ENCODE measurements around the gene STK32C.

STK32C gene

DNA sequence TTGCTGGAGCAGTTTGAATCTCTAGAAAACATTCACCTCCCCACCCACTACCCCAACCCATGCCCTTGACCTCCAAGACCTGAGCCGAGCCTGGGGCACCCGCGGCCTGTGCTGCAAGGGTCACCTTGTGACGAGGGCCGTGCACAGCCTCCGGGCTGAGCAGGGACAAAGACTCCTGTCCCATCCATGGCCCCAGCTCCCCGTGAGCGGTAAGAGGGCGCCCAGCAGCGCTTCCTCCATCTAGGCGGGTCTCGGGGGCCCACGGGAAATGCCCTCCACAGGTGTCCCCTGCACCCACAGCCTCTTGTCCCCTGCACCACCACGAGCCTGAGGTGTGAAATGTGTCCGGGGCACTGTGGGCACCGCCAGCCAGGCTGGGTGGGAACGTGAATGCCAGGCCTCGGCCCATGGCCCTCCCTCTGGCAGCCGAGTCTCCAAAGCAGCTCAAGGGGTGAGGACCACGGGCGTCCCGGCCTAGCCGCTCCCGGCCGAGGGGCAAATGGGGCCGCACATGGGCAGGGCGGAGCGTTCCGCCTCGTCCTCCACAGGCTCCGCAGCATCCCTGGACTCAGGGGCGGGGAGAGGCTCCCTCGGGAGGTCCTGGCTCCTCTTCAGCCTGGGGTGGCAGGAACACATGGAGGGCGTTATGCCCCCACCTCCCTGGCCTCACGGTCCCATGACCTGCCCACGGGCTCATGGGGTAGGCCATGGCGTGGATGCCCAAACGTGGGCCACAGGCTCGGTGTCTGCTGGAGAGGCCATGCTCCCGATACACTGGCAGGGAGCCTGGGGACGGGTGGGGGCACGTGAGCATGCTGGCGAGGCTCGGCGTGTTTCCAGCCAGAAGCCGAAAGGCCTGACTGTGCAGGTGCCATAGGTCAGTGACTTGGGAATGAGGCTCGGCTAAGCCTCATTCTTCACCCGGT lies 100.0 kb downstream of the STK32C start:
- no peak overlapping the region for H3K4me3 ChIP-seq (ENCODE audit: low read depth, low read length)
- no peak for DNase-seq (ENCODE audit: low read depth)
- TF ChIP-seq, protein P1, sequence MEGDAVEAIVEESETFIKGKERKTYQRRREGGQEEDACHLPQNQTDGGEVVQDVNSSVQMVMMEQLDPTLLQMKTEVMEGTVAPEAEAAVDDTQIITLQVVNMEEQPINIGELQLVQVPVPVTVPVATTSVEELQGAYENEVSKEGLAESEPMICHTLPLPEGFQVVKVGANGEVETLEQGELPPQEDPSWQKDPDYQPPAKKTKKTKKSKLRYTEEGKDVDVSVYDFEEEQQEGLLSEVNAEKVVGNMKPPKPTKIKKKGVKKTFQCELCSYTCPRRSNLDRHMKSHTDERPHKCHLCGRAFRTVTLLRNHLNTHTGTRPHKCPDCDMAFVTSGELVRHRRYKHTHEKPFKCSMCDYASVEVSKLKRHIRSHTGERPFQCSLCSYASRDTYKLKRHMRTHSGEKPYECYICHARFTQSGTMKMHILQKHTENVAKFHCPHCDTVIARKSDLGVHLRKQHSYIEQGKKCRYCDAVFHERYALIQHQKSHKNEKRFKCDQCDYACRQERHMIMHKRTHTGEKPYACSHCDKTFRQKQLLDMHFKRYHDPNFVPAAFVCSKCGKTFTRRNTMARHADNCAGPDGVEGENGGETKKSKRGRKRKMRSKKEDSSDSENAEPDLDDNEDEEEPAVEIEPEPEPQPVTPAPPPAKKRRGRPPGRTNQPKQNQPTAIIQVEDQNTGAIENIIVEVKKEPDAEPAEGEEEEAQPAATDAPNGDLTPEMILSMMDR (conservative IDR thresholded peaks at IDR 0.05; ENCODE audit: low read depth, low read length), result no peak

DNA sequence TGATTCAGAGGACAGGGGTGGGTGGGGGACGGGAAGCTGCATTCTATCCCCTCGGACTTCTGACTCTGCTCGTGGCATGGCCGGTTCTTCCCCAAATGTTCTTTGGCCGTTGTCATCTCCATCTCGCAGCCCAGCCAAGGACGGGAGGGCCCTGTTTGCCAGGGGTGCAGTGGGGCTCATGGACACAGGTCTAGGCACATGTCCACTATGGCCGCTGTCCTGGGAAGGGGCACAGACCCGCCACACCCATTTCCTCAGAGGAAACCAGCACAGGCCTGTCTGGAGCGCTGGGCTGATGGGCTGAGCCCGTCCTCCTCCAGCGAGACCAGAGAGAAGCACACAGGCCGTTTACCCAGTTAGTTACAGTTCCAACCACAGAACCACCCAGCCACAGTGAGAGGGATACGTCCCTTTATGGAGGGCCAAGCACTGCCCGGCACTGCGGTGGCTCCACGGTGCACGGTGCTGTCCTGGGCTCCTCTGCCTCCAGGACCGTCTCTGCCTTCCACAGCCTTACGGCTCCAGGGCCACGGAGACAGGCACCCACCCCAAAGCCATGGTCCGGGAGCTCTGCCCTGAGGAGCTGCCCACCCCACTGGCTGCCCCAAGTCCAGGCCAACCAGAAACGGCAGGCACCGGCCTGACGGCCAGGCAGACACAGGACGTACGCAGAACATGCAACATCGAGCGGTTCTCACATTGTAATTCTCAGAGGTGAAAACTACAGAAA lies 100.8 kb downstream of the STK32C start:
- TF ChIP-seq, protein P1 (conservative IDR thresholded peaks at IDR 0.05; ENCODE audit: low read depth, low read length), result no peak
- H3K4me3 ChIP-seq (ENCODE audit: low read depth, low read length), result no peak overlapping the region
- DNase-seq (ENCODE audit: low read depth), result no peak

DNA sequence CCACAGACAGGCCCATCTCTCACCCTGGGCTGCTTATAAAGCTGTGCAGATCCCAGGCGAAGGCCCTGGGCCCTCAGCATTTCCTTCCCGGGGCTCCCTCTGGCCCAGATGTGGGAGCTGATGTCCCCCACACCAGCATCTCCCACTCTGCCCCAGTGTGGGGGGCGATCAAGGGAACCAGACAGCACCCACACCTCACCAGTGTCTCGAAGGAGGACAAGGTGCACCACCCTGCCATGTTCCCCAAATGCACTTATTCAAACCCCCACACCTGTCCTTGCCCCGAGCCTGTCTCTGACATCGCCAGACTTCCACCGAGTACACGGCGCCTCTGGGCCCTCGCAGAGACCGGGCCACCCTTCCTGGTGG lies 101.4 kb downstream of the STK32C start:
- no peak overlapping the region for H3K4me3 ChIP-seq (ENCODE audit: low read depth, low read length)
- DNase-seq (ENCODE audit: low read depth), result no peak
- TF ChIP-seq, protein P1 (conservative IDR thresholded peaks at IDR 0.05; ENCODE audit: low read depth, low read length), result no peak

DNA sequence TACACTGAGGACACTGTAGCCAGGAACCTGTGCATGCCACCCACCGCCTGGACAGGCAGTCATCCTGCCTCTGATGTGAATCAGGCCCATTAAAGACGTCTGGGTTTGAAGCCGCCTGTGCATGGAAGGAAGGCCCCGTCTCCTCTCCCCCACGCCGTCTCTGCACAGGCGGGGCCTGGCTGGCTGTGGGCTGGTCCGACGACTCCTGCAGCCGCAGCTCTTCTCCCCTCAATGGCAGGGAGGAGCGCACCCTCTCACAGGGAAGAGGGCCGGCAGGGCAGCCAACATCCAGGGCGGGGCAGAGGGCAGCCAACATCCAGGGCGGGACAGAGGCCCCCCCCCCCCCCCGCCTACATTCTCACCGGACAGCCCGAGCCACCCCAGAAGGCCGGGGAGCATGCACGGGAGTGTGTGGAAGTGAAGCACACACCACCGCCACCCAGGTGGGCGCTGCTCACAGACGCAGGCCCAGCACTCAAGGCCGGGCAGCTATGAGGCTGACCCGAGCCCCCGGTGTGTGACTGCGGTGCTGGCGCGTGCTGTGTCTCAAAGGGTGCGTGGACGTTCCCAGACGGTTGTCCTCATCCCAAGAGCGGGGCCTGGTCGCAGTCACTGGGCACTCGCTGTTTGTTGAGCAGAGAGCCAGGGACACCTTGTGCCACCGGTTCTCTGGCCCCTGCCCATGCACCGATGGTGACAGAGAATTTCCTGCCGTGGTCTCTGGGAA lies 101.9 kb downstream of the STK32C start:
- no peak overlapping the region for H3K4me3 ChIP-seq (ENCODE audit: low read depth, low read length)
- TF ChIP-seq, protein P1 (conservative IDR thresholded peaks at IDR 0.05; ENCODE audit: low read depth, low read length), result no peak
- no peak for DNase-seq (ENCODE audit: low read depth)

DNA sequence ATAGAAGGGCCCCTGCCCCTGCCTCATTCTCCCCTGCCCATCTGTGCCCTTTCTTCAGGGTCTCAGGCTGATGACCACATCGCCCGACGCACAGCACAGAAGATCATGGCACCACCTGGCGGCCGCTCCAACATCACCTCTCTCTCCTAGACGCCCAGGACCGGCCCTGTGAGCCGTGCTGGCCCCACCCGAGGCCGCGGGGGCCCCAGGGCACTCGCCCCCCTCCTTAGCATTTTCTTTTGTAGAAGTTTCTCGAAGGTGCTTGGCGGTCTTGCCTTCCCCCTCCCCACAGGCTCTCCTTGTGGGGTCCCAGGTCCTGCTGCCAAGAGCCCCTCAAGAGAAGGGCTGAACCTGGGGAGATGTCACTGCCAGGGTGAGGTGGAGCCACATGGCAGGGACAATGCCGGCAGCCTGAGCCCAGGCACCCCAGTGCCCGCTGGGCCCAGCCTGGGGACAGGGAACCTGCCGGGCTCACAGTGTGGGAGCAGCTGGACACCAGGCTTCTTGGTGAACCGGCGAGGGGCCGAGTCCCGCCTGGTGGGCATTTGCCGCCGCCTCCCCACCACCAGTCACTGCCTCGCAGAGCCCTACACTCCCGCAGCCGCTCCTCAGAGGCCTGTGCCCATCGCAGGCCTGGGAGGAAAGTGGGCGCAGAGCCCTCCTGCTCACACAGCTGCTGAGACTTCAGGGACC lies 102.8 kb downstream of the STK32C start:
- TF ChIP-seq, protein P1 (conservative IDR thresholded peaks at IDR 0.05; ENCODE audit: low read depth, low read length), result no peak
- no peak for DNase-seq (ENCODE audit: low read depth)
- H3K4me3 ChIP-seq (ENCODE audit: low read depth, low read length), result no peak overlapping the region

DNA sequence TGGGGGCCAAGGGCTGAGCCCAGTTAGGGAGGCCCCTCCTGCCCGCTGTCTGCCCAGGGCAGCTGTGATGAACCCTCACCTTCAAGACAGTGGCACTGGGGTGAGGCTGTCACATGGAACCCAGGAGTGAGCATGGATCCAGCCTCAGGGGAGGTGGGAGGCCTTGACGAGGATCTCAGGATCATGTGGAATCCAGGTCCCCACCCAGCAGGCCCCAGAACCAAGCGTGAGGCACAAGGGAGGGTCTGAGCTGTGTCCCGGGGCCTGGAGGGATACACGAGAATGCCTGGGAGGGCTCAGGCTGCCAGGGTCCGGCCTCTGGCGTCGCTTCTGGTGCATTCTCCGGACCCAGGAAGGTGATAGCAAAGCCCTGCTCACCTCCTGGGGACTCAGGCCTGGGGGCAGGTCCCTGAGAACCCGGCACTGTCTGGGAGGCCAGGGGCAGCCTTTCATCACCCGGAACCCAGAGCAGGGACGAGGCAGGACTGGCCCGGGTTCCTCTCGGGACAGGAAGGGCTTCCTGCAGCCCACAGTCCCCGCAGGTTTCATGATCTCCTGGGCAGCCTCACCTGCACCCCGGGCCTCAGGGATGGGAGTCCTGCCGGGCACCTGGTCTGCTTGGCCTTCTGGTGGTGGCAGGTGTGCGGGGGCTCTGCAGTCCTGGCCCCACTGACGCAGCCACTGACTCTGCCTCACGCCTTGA lies 103.5 kb downstream of the STK32C start:
- H3K4me3 ChIP-seq (ENCODE audit: low read depth, low read length), result no peak overlapping the region
- no peak for DNase-seq (ENCODE audit: low read depth)
- TF ChIP-seq, protein P1 (conservative IDR thresholded peaks at IDR 0.05; ENCODE audit: low read depth, low read length), result no peak

Measured in choroid plexus epithelial cell (primary cell).